Endothelial cell (in vitro differentiated cells): ENCODE measurements around the gene ATP2C2. TPM values are rescaled to one million over a fixed set of nuclear protein-coding genes. Genes with fewer than 3 reads are reported as not detected.

Experiments used
- DNase-seq: peaks from one replicate; pipeline ENCODE4 v3.0.0; 2021; ENCODE audit warnings: low spot score
- H3K27ac Mint-ChIP-seq: one replicate; pipeline ENCODE4 v1.8.0; 2021; ENCODE audit warnings: mixed read lengths, inconsistent platforms; ENCODE audit not compliant: unreplicated experiment
- H3K27me3 Mint-ChIP-seq: one replicate; pipeline ENCODE4 v1.8.0; 2021; ENCODE audit warnings: mild to moderate bottlenecking, moderate library complexity, mixed read lengths, inconsistent platforms; ENCODE audit not compliant: unreplicated experiment
- H3K36me3 Mint-ChIP-seq: one replicate; pipeline ENCODE4 v1.8.0; 2021; ENCODE audit warnings: mild to moderate bottlenecking, low read depth, mixed read lengths, inconsistent platforms; ENCODE audit not compliant: unreplicated experiment
- H3K4me1 Mint-ChIP-seq: one replicate; pipeline ENCODE4 v1.8.0; 2021; ENCODE audit warnings: mild to moderate bottlenecking, mixed read lengths, inconsistent platforms; ENCODE audit not compliant: unreplicated experiment
- H3K4me3 Mint-ChIP-seq: one replicate; pipeline ENCODE4 v1.8.0; 2021; ENCODE audit warnings: mild to moderate bottlenecking, mixed read lengths, inconsistent platforms; ENCODE audit not compliant: unreplicated experiment
- H3K9me3 Mint-ChIP-seq: one replicate; pipeline ENCODE4 v1.8.0; 2021; ENCODE audit warnings: mixed read lengths, inconsistent platforms; ENCODE audit not compliant: unreplicated experiment
- CTCF ChIP-seq: fragments of 200-600 bp; sonication (generic); IDR thresholded peaks from one replicate; pipeline ENCODE4 v1.5.0; 2021; ENCODE audit warnings: antibody characterized with exemption; ENCODE audit not compliant: unreplicated experiment
- total RNA-seq: library from RNA; stranded (reverse); fragmentation: NEBNext Ultra II Directional; extraction: Animal tissue kit (Norgen Biotek cat#: 25700); gene quantifications from one replicate; pipeline ENCODE4 v1.2.1, GENCODE V29; 2021; ENCODE audit not compliant: unreplicated experiment

ATP2C2 gene
- total RNA-seq, 1 donor from 2014 or later = 2.7 TPM

GRCh38 chr16:84362471-84362941 is 5.8 kb upstream of the ATP2C2 start:
- DNase-seq = no peak
- Mint-ChIP-seq H3K4me3 (no peak overlapping the region), H3K27ac (no peak overlapping the region), H3K9me3 (no peaks in the 10 kb centered on the region), H3K36me3 (no peaks in the 10 kb centered on the region), H3K4me1 (peaks cover 28% of the 10 kb centered on the region), H3K27me3 (peaks cover 12% of the 10 kb centered on the region)
- TF ChIP-seq CTCF = no peak

DNA sequence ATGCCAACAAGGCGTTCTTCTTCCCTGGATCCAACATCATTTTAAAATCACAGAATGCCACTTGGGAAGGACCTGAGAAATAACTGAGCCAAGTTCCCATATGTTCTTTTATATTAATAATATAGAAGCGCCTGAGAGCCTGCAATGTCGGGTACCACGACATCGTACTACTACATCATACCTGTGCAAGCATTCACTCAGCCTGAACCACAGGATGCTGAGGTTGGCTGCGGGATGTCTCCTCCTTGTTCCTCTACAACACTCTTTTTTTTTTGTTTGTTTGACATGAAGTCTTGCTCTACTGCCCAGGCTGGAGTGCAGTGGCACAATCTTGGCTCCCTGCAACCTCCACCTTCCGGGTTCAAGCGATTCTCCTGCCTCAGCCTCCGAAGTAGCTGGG is 2.1 kb upstream of the ATP2C2 start:
- Mint-ChIP-seq H3K9me3 (no peaks in the 10 kb centered on the region), H3K27me3 (peaks cover 15% of the 10 kb centered on the region), H3K4me3 (no peak overlapping the region), H3K36me3 (no peaks in the 10 kb centered on the region), H3K4me1 (peaks cover 19% of the 10 kb centered on the region), H3K27ac (no peak overlapping the region)
- DNase-seq = no peak
- no peak for TF ChIP-seq CTCF

DNA sequence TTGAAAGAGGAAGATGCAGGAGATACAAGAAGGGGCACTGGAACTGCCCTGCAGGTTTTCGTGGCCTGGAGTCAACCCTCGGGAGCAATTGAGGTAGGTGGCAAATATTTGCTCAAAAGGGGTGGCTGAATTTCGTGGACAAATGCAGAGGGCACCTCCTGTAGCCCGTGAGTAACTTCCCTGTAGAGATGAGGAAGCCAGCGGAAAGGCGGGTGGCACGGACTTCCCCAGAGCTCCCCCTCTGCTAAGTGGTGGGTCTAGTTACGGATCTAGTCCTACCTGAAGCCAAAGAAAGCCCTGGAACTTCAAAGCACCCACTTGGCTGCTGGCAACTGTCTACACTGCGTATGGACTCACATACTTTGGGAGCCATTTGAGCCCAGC is 1.0 kb upstream of the ATP2C2 start:
- Mint-ChIP-seq H3K36me3 (no peaks in the 10 kb centered on the region), H3K27me3 (peaks cover 15% of the 10 kb centered on the region), H3K9me3 (no peaks in the 10 kb centered on the region), H3K4me3 (no peak overlapping the region), H3K27ac (no peak overlapping the region), H3K4me1 (peaks cover 18% of the 10 kb centered on the region)
- DNase-seq = no peak
- TF ChIP-seq CTCF = no peak

GRCh38 chr16:84367750-84368307 is 509 bp upstream of the ATP2C2 start:
- H3K4me3 Mint-ChIP-seq = no peak overlapping the region
- H3K36me3 Mint-ChIP-seq = no peaks in the 10 kb centered on the region
- peaks cover 15% of the 10 kb centered on the region for H3K4me1 Mint-ChIP-seq
- H3K27me3 Mint-ChIP-seq = peaks cover 15% of the 10 kb centered on the region
- no peak for TF ChIP-seq CTCF
- no peak overlapping the region for H3K27ac Mint-ChIP-seq
- no peak for DNase-seq
- H3K9me3 Mint-ChIP-seq = no peaks in the 10 kb centered on the region

- Mint-ChIP-seq H3K27ac (no peak overlapping the region), H3K4me1 (peaks cover 15% of the 10 kb centered on the region), H3K36me3 (no peaks in the 10 kb centered on the region), H3K27me3 (peaks cover 15% of the 10 kb centered on the region), H3K9me3 (no peaks in the 10 kb centered on the region), H3K4me3 (peak overlapping the region; percentile 79)
- DNase-seq = no peak
- TF ChIP-seq CTCF = no peak
Measured at GRCh38 chr16:84369105-84369504, 767 bp downstream of the ATP2C2 start.
